ENCODE data around the gene TMTC1. TPM values are rescaled to one million over a fixed set of nuclear protein-coding genes. Genes with fewer than 3 reads are reported as not detected.

The TMTC1 gene
- total and polyA plus RNA-seq, 8 donors, result 0.85 to 37.7 (median 1.9) TPM

DNA sequence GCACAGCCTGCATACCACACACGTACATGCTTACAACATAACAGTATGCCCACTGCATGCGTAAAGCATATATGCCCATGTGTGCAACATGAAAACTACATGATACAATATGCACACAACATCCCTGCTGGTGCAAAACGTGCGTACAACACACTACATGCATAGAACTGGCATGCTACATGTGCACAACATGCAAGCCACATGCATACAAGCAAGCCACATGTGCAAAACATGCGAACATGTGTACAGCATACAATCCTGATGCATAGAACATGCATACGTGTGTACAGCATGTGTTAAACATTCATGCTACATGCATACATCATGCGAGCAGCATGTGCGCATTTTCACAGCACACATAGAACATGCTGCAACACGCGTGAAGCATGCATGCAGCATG is 8.4 kb upstream of the TMTC1 start:
- Histone ChIP-seq H3K27ac (no peak overlapping the region), H3K36me3 (no peaks in the 10 kb centered on the region), H3K9me3 (peaks cover 0 to 25% of the 10 kb centered on the region in 2 donors), H3K4me3 (no peak overlapping the region), H3K27me3 (no peaks in the 10 kb centered on the region), H3K4me1 (no peaks in the 10 kb centered on the region)
- no peak for ATAC-seq
- no peak for DNase-seq
- TF ChIP-seq, protein P1, sequence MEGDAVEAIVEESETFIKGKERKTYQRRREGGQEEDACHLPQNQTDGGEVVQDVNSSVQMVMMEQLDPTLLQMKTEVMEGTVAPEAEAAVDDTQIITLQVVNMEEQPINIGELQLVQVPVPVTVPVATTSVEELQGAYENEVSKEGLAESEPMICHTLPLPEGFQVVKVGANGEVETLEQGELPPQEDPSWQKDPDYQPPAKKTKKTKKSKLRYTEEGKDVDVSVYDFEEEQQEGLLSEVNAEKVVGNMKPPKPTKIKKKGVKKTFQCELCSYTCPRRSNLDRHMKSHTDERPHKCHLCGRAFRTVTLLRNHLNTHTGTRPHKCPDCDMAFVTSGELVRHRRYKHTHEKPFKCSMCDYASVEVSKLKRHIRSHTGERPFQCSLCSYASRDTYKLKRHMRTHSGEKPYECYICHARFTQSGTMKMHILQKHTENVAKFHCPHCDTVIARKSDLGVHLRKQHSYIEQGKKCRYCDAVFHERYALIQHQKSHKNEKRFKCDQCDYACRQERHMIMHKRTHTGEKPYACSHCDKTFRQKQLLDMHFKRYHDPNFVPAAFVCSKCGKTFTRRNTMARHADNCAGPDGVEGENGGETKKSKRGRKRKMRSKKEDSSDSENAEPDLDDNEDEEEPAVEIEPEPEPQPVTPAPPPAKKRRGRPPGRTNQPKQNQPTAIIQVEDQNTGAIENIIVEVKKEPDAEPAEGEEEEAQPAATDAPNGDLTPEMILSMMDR (IDR thresholded peaks at IDR 0.05), result no peak
- intact Hi-C loops (cut with DNase I), result no loop called here

DNA sequence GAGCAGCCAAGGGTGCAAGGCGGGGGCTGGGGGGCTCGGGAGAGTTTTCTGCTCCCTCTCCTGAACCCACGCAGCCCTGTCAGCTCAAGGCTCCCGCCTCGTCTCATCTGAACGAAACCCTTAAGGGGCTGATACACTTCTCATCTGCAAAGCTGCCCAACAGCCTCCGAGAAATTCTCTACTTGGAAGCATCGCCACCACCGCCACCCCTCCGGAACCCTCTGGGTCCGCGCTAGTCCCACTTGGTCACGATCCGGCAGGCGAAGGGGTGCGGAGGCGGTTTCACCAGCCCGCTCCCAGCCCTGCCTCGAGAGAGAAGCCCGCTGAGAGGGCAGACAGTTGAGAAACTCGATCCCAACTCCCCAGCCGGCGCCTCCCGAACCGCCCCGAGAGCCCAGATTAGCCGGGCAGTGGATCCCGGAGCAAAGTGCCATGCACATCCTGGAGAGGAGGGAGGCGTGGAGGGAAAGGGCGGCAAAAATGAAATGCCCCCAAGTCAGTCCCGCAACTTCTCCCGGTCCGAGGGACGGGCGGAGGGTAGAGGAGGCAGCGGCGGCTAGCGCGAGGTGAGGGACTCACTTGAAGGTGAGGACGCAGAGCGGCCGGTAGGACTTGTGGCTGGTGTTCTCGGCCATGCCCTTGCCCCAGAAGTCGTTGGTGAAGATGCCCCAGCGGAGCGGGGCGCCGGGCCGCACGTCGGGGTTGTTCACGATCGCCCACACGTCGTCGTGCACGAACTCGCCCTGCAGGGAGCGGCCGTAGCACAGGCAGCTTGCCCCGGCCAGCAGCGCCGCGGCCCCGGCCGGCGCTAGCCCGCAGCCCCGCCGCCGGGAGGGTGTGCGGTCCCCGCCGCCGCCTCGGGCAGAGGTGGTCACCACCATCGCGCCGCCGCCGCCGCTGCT is 620 bp downstream of the TMTC1 start:
- intact Hi-C loops (cut with DNase I), result no loop called here
- no peaks in the 10 kb centered on the region for H3K36me3 ChIP-seq
- H3K4me3 ChIP-seq, result peak overlapping the region; percentile 52 to 60
- TF ChIP-seq, protein P1 (IDR thresholded peaks at IDR 0.05), result no peak
- ATAC-seq (peak; percentile 45), DNase-seq (peak in 3 of 4 donors; percentile 16 to 86 (median 35))
- no peaks in the 10 kb centered on the region for H3K9me3 ChIP-seq
- peaks cover 0 to 8% of the 10 kb centered on the region in 2 donors for H3K4me1 ChIP-seq
- peaks cover 10 to 52% of the 10 kb centered on the region in 2 donors for H3K27me3 ChIP-seq
- H3K27ac ChIP-seq, result peak overlapping the region; percentile 68 to 81

DNA sequence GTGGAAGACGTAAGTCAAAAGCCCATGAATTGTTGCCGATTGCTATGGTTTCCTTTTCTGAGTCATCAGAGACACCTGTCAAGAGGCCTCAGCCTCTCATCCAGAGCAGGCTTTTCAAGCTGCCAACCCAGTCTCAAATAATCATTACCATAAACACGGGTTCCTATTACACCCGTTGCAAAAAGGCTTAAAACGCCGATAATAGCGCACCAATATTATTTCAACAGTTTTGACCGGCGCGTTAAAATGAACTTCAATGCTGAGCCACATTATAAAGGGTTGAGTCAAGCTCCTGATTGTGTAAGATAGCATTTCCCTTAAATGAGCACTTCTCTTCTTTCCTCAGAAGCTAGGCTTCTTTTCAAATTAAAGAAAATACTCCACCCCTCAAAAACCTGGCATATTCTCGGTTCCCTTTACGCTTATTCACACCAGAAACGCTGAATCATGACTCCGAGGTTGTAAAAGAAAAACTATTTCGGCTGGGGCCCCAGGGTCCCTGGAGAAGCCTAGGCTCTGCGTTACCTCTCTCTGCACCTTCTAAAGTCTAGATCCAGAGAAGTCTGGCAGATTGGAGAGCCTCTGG is 1.4 kb downstream of the TMTC1 start:
- H3K9me3 ChIP-seq, result no peaks in the 10 kb centered on the region
- intact Hi-C loops (cut with DNase I), result no loop called here
- peaks cover 10 to 52% of the 10 kb centered on the region in 2 donors for H3K27me3 ChIP-seq
- no peaks in the 10 kb centered on the region for H3K36me3 ChIP-seq
- H3K27ac ChIP-seq, result peak overlapping the region; percentile 68 to 81
- peak overlapping the region; percentile 52 to 60 for H3K4me3 ChIP-seq
- DNase-seq (no peak), ATAC-seq (peak; percentile 44)
- TF ChIP-seq, protein P1 (IDR thresholded peaks at IDR 0.05), result no peak
- peaks cover 0 to 8% of the 10 kb centered on the region in 2 donors for H3K4me1 ChIP-seq

DNA sequence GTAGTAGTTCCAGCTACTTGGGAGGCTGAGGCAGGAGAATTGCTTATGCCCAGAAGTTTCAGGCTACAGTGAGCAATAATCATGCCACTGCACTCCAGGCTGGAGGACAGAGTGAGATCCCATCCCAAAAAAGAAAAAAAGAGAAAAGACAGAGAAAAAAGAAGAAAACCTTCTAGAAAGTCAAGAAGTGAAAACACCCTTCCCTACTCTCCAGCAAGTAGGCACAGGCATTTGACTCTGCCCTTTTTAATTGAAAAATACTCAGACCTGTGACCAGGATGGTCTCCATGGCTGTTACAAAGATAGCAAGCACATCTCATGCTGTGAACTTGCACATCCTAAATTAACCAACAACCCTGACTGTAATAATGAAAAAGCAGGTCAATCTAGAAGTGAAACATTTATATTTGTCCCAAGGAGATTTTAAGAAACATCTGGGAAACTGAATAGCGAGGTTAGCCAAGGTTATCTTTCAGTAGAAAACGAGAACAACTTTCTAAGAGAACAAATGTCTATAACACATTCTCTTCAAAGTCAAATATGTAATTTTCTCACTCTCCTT is 2.0 kb downstream of the TMTC1 start:
- intact Hi-C loops (cut with DNase I), result no loop called here
- H3K9me3 ChIP-seq, result no peaks in the 10 kb centered on the region
- peaks cover 0 to 8% of the 10 kb centered on the region in 2 donors for H3K4me1 ChIP-seq
- H3K27me3 ChIP-seq, result peaks cover 10 to 52% of the 10 kb centered on the region in 2 donors
- no peaks in the 10 kb centered on the region for H3K36me3 ChIP-seq
- no peak for ATAC-seq
- TF ChIP-seq, protein P1 (IDR thresholded peaks at IDR 0.05), result no peak
- DNase-seq, result no peak
- peak overlapping the region; percentile 52 to 60 for H3K4me3 ChIP-seq
- peak overlapping the region in 1 of 2 donors; percentile 81 for H3K27ac ChIP-seq

DNA sequence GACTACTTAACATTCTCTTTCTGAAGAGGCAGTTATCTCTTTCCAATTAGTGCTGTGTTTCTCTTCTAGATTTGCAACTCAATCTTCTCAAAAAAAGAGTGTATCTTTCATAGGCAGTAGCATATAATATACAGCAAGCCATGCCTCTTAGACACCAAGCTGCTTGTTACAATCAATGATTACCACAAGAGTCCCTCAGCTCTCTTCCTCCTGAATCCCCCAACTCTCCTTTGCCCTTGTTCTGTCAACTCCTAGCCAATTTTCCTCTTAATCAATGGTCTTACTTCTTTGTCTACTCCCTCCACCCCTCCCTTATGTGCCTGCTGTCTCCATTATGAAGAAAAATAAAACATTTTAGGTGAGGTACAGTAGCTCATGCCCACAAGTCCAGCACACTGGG is 2.6 kb downstream of the TMTC1 start:
- peaks cover 0 to 8% of the 10 kb centered on the region in 2 donors for H3K4me1 ChIP-seq
- intact Hi-C loops (cut with DNase I), result no loop called here

More for the DNA sequence above, 2.6 kb downstream of the TMTC1 start:
- DNase-seq (no peak), ATAC-seq (no peak)
- Histone ChIP-seq H3K27me3 (peaks cover 10 to 51% of the 10 kb centered on the region in 2 donors), H3K4me3 (peak overlapping the region in 1 of 2 donors; percentile 52), H3K36me3 (no peaks in the 10 kb centered on the region), H3K9me3 (peaks cover 0 to under 1% of the 10 kb centered on the region in 2 donors), H3K27ac (no peak overlapping the region)
- TF ChIP-seq, protein P1 (IDR thresholded peaks at IDR 0.05), result no peak
